HG03460 (cell line): Measurements from ENCODE around the gene STXBP4.
A peak's percentile ranks its signal among the peaks of the same experiment; 100 is the strongest.

ENCODE experiments used
- ATAC-seq: cut with Tn5 transposase; IDR thresholded peaks from one replicate; pipeline ENCODE4 v1.9.1; 2021; ENCODE audit not compliant: unreplicated experiment

Gene STXBP4

GRCh38 chr17:54968262-54968987 lies at the start of gene STXBP4, which contains the start of gene COX11:
STXBP4 (plus strand) TSS chr17:54968765; CDS start chr17:54986220, 17,455 bp downstream.
COX11 (minus strand) TSS chr17:54968654; CDS start chr17:54968646, 8 bp downstream.
- peak; percentile 86 for ATAC-seq

GRCh38 chr17:54919425-54919824 lies 49.1 kb upstream of the STXBP4 start:
- no peak for ATAC-seq

GRCh38 chr17:54920819-54921218 lies 47.7 kb upstream of the STXBP4 start:
- ATAC-seq: no peak

- ATAC-seq: no peak
These were observed 44.2 kb upstream of the STXBP4 start for GRCh38 chr17:54924405-54924804.

GRCh38 chr17:54927525-54927924 lies 41.0 kb upstream of the STXBP4 start:
- ATAC-seq: no peak

DNA sequence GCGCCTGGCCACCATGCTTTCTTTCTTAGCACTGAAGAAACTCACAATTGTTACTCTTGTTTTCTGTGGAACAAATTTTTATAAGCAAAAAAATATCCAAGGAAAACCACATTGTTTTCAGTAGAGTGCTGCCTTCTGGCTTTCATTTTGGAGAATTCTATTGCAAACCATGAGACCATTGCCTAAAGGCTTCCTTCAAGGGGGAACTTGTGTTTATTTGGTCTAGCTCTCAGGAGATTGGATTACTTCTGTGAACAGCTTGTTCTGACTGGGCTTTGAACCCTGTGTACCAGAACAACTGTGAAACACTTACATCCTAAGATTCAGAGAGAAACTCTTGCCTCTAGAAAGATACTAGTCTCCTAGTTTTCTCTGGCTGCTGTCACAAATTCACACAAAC lies 35.9 kb upstream of the STXBP4 start:
- no peak for ATAC-seq

DNA sequence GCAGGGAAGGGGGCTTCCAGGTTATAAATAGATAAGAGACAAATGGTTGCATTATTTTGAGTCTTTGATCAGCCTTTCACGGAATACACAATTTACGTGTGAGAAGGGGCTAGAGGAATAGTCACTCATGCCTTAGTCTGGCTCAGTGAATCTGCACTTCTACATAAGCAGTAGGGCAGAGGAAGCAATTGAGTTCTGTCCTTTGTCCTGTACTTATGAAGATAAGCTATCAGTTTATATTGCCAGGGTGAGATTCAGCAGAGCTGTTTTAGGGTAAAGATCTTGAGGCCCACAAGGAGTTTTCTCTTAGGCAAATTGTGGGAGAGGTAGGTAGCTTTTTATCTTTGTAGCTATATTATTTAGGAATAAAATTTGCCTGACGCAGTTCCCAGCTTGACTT lies 34.6 kb upstream of the STXBP4 start:
- no peak for ATAC-seq

DNA sequence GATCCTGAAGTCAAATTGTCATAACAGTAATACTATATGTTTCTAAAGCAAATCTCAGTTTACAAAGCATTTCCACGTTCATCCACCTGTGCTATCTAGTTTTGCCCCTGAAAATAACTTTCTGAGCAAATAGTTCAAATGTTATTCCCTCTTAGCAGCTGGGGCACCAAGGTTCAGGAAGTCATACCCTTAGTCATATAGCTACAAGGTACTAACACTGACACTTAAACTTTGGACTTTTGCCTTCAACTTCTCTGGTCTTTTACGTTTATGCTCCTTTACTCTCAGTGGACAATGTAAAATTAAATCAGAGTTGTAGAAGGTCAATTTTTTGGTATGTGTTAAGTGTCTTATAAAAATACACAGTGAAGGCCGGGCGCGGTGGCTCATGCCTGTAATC lies 33.1 kb upstream of the STXBP4 start:
- no peak for ATAC-seq

DNA sequence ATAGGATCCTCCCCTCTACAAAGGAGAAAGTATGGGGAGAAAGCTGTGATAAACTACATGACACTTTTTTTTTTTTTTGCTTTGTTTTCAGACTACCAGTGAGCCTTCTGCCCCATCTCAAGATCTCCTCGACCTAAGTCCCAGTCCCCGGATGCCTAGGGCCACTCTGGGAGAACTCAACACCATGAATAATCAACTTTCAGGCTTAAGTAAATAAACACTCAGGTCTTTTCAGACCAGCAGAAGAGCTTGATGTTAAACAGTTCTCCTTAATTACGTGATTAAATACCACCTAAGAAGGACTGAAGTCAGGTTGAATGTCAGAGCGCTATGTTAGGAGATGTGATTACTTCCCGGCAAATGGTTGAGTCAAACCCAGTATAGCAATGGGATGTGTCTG lies 31.5 kb upstream of the STXBP4 start:
- no peak for ATAC-seq

- no peak for ATAC-seq
These were observed 31.1 kb upstream of the STXBP4 start for GRCh38 chr17:54937426-54937825.

DNA sequence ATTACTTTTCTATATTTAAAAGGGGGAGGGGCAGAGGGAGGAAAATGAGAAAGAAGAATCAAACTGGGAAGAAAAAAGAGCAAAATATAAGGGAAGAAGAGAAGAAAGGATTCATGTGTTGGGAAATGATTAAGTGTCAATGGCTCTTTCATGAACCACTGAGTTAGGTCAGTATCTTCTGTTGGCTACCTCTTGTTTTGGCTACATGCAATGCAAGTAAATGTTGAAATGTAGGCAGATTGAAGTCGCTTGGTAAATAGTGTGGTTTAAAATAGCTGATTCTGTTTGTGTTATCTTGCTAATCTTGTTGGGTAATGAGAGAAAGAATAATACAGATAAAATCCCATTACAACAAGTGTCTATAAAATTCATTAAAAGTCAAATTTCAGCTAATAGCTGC lies 27.3 kb upstream of the STXBP4 start:
- ATAC-seq: no peak

GRCh38 chr17:54944796-54945195 lies 23.8 kb upstream of the STXBP4 start:
- ATAC-seq: no peak

GRCh38 chr17:54945231-54945630 lies 23.3 kb upstream of the STXBP4 start:
- no peak for ATAC-seq

DNA sequence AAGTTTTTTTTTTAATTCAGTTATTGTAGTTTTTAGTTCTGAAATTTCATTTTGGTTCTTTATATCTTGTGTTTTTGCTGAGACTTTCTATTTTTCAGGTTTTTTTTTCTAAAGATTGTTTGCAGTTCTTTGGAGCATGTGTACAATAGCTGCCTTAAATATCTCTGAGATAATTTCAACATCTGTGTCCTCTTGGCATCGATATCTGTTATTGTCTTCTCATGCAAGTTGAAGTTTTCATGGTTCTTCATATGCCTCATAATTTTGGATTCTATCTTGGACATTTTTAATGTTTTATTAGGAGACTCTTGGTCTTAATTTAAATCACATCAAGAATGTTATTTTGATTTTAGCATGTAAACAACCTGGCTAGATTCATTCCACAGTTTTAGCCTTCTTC lies 22.9 kb upstream of the STXBP4 start:
- ATAC-seq: no peak

GRCh38 chr17:54947396-54947795 lies 21.2 kb upstream of the STXBP4 start:
- no peak for ATAC-seq

DNA sequence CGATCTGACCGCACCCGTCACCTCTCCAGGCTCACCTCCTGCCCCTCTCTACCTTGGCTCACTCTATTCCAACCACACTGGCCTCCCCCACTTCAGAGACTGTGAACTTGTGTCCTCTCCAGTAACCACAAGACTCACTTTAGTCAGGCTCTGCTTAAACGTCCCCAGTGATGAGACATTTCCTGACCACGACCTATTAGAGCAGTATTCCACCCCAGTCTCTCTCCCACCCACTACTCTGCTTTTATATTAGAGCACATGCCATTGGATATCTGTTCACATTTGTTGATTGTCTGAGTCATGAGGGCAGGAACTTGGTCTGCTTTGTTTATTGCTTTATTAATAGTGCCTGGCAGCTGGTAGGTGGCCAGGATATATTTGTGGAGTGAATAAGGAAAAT lies 20.2 kb upstream of the STXBP4 start:
- ATAC-seq: no peak

DNA sequence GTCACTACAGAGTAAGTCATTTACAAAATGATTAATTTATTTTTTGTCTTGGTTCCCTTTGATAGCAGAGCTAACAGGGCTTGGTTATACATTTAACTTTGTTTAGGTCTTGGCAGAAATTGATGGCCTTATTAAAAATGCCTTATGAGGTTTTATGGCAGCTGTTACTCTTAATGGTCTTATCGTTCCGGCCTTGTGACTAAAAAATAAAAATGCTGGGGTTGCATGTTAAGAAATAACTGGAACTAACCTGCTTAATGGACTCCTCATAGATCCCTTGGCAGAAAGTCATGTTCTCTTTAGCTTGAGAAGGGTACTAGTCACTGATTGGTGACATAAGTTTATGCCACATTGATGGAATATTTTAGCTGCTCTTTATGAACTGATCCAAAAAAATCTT lies 18.4 kb upstream of the STXBP4 start:
- ATAC-seq: no peak

GRCh38 chr17:54951286-54951685 lies 17.3 kb upstream of the STXBP4 start:
- no peak for ATAC-seq

GRCh38 chr17:54956791-54957190 lies 11.8 kb upstream of the STXBP4 start:
- ATAC-seq: no peak

GRCh38 chr17:54967621-54968261 lies 824 bp upstream of the STXBP4 start:
- peak; percentile 26 for ATAC-seq

GRCh38 chr17:54968988-54969332 lies 395 bp downstream of the STXBP4 start:
- ATAC-seq: peak; percentile 27

DNA sequence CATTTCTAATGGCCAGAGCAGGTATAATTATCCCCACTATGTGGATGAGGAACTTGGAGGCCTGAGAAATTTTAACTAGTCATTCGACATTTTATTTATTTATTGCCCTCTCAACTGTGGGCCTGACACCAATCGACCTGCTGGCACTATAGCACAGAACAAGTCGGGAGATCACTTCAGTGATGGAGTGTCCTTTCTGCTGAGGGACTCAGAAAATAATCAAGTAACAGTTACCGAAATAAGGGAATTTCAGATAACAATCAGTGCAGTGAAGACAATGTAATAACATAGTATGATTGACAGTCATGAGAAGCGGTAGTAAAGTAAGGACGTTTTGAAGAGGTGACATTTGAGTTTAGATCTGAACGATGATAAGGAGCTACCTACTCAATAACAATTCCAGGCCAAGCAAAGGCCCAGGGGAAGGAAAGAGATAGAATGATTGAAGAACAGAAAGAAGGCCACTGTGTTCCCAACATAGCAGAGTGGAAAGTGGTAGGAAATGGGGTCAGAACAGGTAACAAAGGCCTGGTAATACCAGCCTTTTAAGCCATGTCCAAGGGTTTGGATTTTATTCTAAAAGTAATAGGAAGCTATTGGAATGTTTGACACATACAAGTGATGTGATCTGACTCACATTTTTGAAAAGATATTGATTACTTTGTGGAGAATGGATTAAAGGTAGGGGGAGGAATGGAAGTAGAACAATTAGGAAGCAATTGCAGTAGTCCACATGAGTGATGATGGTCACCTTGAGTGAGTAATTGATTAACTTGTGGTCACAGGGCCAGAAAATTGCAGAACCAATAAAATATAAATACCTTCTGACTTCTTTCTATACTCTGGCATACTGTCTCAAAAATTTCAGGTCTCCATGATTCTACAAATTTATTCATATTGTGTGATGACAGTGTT lies 1.4 kb downstream of the STXBP4 start:
- no peak for ATAC-seq
